HG03066 (cell line): ENCODE results near the gene ADI1.
"Not testable (repeated sequence)": the region's sequence is repeated elsewhere in the genome, so short reads cannot be mapped to it uniquely, and the experiment has no call there.

Source experiments
- ATAC-seq: cut with Tn5 transposase; IDR thresholded peaks from one replicate; pipeline ENCODE4 v1.9.1; 2021; ENCODE audit warnings: low read depth; ENCODE audit not compliant: unreplicated experiment

ADI1 gene

GRCh38 chr2:3529316-3530025 lies 10.1 kb upstream of the ADI1 start:
- no peak for ATAC-seq

- ATAC-seq = no peak
Measured at GRCh38 chr2:3527886-3528785, 8.8 kb upstream of the ADI1 start.

- no peak for ATAC-seq
Measured at GRCh38 chr2:3526871-3527270, 7.5 kb upstream of the ADI1 start.

GRCh38 chr2:3523551-3524041 lies 4.3 kb upstream of the ADI1 start:
- ATAC-seq = no peak

GRCh38 chr2:3522961-3523421 lies 3.7 kb upstream of the ADI1 start:
- ATAC-seq = no peak

- ATAC-seq = no peak
Measured at GRCh38 chr2:3520591-3520990, 1.3 kb upstream of the ADI1 start.

GRCh38 chr2:3518496-3519254 lies 656 bp downstream of the ADI1 start:
- peak; percentile 78 for ATAC-seq

- ATAC-seq = no peak
Measured at GRCh38 chr2:3517948-3518495, 1.3 kb downstream of the ADI1 start.

GRCh38 chr2:3516831-3517230 lies 2.5 kb downstream of the ADI1 start:
- ATAC-seq = no peak

GRCh38 chr2:3515438-3515837 lies 3.9 kb downstream of the ADI1 start:
- ATAC-seq = not testable (repeated sequence)

- ATAC-seq = no peak
Measured at GRCh38 chr2:3513026-3513810, 6.1 kb downstream of the ADI1 start.

- no peak for ATAC-seq
Measured at GRCh38 chr2:3512086-3512485, 7.2 kb downstream of the ADI1 start.

GRCh38 chr2:3505771-3506170 lies 13.6 kb downstream of the ADI1 start:
- ATAC-seq = no peak

GRCh38 chr2:3504741-3505140 lies 14.6 kb downstream of the ADI1 start:
- ATAC-seq = no peak

- ATAC-seq = no peak
Measured at GRCh38 chr2:3503483-3503882, 15.8 kb downstream of the ADI1 start.

GRCh38 chr2:3503046-3503445 lies 16.3 kb downstream of the ADI1 start:
- ATAC-seq = no peak

- ATAC-seq = no peak
Measured at GRCh38 chr2:3500326-3500899, 18.9 kb downstream of the ADI1 start.

- no peak for ATAC-seq
Measured at GRCh38 chr2:3498783-3499394, 20.4 kb downstream of the ADI1 start.

- not testable (repeated sequence) for ATAC-seq
Measured at GRCh38 chr2:3496708-3497080, 22.6 kb downstream of the ADI1 start.
